NB4 (cell line): ENCODE measurements around the gene MGME1.

Experiments
- DNase-seq: peaks from one replicate; pipeline ENCODE4 v3.0.0; 2010; ENCODE audit warnings: low read depth
- H3K4me3 ChIP-seq: one replicate; pipeline ENCODE4 v1.5.1; 2011; ENCODE audit warnings: mild to moderate bottlenecking, low read depth, low read length, moderate library complexity
- CTCF ChIP-seq: IDR thresholded peaks from one replicate; pipeline ENCODE4 v1.5.1; 2012; ENCODE audit warnings: low read depth, low read length
- MAX ChIP-seq: IDR thresholded peaks from 2 replicates; pipeline ENCODE4 v1.6.1; 2011; ENCODE audit warnings: low read depth, low read length
- MYC ChIP-seq: IDR thresholded peaks from 2 replicates; pipeline ENCODE4 v1.6.1; 2011; ENCODE audit warnings: low read depth, low read length
- POLR2A ChIP-seq: IDR thresholded peaks from 2 replicates; pipeline ENCODE4 v1.6.1; 2011; ENCODE audit warnings: mild to moderate bottlenecking; ENCODE audit not compliant: insufficient read length; ENCODE audit errors: extremely low read depth

MGME1 gene

DNA sequence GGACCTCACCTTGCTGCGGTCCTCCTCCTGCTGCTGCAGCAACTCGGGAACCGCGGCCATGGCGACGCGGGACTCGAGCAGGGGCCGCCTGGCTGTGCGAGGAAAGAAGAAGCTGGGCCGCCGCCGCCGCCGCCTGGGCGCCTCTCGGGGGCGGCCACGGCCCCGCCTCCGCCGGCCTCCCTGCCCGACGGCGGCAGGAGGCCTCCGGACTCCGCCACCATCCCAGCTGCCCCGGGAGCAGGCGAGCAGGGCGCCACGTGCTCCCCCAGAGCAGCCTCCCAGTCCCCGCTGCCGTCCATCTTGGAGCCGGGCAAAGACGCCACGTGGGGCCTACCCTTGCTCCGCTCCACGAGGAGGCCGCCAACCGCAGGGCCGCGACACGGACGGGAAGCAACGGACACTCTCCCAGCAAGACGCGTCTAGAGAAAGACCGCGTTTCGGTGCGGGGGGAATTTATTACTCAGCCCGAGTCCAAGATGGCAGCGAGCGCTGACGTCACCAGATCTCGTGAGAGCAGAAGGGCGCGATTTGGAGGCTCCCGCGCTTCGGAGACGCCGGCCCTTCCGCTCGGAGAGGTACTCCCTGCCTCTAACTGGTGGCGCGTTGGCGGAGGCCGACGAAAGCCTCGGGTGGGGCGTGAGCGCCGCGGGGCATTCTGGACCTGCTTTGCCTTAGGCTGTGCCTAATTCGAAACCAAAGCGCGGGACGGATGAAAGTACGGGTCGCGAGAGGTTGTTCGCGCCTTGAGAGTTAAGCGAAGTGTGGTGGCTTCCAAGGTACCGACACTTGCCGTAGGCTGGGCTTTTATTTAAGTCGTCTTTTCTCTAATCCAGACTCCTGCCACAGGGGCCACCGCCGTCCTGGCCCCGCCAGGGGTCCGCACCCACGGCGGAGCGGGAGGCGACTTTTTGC is at the start of gene MGME1, which contains the start of gene SNX5:
Gene MGME1 (plus strand): TSS at position 653 of the 912 bp plus-strand sequence. CDS start 842 bp downstream, outside the sequence.
Gene SNX5 (minus strand): TSS at position 429 of the 912 bp plus-strand sequence. CDS start 369 bp downstream, at position 60.
- peak within 1 kb of the TSS; percentile 97 for H3K4me3 ChIP-seq
- TF ChIP-seq POLR2A (peak; percentile 90), MAX (peak; percentile 99), CTCF (no peak), MYC (peak; percentile 99)
- peak; percentile 100 for DNase-seq

- no peak for DNase-seq
These were observed 49.7 kb upstream of the MGME1 start for GRCh38 chr20:17919149-17919548.

DNA sequence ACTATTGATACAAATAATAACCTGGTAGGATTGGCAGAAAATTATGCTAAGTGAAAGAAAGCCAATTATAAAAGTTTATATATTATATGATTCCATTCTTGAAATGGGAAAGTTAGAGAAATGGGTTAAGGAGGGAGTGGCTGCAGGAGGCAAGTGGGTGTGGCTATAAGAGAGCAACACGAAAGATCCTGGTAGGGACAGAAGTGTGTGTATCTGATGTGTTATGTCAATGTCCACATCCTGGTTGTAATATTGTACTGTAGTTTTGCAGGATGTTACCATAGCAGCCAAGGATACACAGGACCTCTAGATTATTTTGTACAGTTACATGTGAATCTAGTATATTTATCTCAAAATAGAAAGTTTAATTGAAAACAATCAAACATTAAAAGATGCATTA is 47.0 kb upstream of the MGME1 start:
- DNase-seq = no peak
- no peak overlapping the region for H3K4me3 ChIP-seq
- TF ChIP-seq MYC (no peak), POLR2A (no peak), CTCF (no peak), MAX (no peak)

More at GRCh38 chr20:17919149-17919548, 49.7 kb upstream of the MGME1 start:
- H3K4me3 ChIP-seq = no peak overlapping the region
- TF ChIP-seq POLR2A (no peak), MAX (no peak), CTCF (no peak), MYC (no peak)

GRCh38 chr20:17925141-17925939 is 43.5 kb upstream of the MGME1 start:
- TF ChIP-seq MAX (no peak), POLR2A (no peak), MYC (no peak), CTCF (no peak)
- H3K4me3 ChIP-seq = no peak overlapping the region
- no peak for DNase-seq

DNA sequence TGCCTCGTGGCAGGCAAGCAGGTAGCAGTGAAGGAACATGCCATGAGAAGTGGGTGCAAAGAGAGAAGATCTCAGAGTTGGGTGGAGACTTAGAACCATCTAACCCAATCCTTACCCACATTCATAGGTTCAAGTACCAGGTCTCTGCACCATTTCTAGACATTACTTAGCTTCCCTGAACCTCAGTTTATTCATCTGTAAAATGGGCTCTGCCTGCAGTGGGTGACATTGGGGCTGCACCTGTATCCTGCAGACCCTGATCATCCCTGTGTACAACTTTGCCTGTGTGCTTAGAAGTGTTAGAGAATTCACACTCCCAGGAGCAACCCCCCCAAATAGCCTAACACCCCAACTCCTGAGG is 42.9 kb upstream of the MGME1 start:
- H3K4me3 ChIP-seq = no peak overlapping the region

More for the DNA sequence above, 42.9 kb upstream of the MGME1 start:
- TF ChIP-seq MAX = no peak
- DNase-seq = no peak
